WI38 (cell line): Measurements from ENCODE around the gene CFTR.

Source experiments
- H3K4me3 ChIP-seq: 2 replicates; pipeline ENCODE4 v1.5.1; 2011; ENCODE audit warnings: low read depth, mild to moderate bottlenecking, control low read depth, low read length
- TF ChIP-seq, protein P1 (sequence below): IDR thresholded peaks from 2 replicates; pipeline ENCODE4 v1.5.1; 2012; ENCODE audit warnings: low read depth, mild to moderate bottlenecking, control low read depth, low read length

CFTR gene

DNA sequence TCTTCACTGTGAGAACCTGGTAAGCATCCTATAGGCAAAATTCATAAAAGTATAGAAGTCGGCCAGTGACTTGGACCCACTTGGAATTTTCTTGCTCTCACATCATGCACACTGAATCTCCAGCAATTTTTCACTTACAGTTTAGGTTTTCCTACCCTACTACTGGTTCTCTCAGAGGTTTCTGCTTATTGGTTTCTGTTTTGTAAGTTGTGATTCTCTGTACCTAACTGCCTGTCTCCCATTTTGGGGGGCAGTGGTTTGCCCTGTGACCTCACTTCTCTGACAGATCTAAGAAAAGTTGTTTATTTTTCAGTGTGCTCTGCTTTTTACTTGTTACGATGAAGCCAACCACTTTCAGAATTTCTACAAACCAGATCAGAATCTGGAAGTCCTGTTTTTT, 158.1 kb downstream of the CFTR start:
- no peak overlapping the region for H3K4me3 ChIP-seq
- TF ChIP-seq, protein P1, sequence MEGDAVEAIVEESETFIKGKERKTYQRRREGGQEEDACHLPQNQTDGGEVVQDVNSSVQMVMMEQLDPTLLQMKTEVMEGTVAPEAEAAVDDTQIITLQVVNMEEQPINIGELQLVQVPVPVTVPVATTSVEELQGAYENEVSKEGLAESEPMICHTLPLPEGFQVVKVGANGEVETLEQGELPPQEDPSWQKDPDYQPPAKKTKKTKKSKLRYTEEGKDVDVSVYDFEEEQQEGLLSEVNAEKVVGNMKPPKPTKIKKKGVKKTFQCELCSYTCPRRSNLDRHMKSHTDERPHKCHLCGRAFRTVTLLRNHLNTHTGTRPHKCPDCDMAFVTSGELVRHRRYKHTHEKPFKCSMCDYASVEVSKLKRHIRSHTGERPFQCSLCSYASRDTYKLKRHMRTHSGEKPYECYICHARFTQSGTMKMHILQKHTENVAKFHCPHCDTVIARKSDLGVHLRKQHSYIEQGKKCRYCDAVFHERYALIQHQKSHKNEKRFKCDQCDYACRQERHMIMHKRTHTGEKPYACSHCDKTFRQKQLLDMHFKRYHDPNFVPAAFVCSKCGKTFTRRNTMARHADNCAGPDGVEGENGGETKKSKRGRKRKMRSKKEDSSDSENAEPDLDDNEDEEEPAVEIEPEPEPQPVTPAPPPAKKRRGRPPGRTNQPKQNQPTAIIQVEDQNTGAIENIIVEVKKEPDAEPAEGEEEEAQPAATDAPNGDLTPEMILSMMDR, result no peak

DNA sequence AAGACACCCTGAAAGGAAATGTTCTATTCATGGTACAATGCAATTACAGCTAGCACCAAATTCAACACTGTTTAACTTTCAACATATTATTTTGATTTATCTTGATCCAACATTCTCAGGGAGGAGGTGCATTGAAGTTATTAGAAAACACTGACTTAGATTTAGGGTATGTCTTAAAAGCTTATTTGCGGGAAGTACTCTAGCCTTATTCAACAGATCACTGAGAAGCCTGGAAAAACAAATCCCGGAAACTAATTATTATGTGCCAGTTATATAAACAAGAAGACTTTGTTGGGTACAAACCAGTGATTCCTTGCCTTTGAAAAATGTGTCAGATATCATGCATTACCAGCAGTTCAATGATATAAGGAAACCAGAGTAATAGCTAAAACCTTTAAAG, 160.1 kb downstream of the CFTR start:
- no peak overlapping the region for H3K4me3 ChIP-seq
- TF ChIP-seq, protein P1, result no peak

DNA sequence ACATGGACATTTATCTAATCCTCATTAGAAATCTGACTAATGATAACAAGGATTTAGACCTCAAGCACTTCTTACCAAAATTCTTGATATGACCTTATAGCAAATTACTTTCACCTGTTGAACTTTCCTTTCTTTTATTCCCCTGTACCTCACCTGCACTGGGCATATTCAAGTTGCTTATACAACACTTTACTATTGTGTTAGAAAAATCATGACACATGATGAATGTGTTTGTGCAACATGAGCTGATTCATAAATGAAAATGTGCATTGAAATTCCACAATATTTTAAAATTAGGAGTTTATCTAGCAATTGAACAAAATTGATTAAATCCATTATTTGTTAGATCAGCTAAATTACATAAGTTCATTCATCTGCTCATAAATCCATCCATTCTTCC, 160.6 kb downstream of the CFTR start:
- H3K4me3 ChIP-seq, result no peak overlapping the region
- TF ChIP-seq, protein P1, result no peak

DNA sequence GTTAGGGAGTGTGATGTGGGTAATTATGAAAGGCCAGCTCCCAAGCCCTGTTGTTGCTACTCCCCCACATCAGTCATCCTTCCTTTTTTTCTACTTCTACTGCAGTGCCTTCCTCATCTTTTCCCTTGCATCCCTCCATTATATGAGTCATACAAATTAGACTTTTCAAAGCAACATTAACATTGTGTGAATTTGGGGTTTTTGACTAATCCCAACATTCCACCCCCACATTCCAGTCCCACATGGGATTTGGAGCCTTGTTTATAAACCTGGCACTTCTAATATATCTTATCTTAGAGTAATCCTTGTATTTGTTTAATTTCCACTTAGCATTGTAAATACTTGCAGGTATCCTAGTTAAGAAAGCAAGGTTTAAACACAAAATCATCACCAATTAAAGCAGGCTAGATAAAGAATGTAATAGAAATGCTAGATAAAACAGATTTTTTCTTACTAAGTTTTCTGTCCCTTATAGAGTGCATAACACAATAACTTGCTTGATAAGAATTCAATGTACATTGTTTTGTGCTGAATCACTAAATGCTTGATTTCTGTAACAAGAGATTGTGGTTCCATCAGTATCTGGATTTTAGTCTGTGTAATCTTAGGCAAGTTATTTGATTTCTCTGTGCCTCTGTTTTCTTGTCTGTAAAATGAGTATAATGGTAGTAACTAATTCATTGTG, 165.8 kb downstream of the CFTR start:
- TF ChIP-seq, protein P1, result no peak
- H3K4me3 ChIP-seq, result no peak overlapping the region

DNA sequence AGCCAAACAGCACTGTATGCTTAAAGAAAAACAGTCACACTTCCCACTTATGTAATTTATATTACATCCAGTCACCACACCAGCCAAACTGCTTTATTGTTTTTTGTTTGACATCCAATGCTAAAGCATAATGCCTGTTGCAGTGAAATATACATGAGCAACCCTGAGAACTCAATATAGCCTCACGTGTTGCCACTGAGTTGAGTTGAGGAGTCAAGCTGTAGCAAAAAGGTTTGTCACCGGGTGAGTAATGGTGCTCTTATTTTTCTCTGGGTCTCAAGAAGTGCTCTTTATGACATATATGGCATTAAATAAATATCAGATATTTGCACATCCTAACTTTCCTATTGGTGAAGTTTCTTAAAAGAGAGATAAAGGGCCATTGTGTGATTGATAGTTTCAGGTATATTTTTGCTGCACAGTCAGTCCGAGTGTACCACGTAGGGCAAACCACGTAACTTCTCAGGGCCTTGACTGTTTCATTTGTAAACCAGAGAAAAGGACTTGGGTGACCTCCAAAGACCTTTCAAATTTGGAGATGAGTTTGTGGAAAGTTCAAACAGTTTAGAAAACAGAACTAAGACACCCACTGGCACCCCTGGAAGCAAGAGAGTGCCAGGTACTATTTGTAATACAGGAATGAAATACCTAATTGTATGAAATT, 168.5 kb downstream of the CFTR start:
- TF ChIP-seq, protein P1, result no peak
- H3K4me3 ChIP-seq, result no peak overlapping the region

DNA sequence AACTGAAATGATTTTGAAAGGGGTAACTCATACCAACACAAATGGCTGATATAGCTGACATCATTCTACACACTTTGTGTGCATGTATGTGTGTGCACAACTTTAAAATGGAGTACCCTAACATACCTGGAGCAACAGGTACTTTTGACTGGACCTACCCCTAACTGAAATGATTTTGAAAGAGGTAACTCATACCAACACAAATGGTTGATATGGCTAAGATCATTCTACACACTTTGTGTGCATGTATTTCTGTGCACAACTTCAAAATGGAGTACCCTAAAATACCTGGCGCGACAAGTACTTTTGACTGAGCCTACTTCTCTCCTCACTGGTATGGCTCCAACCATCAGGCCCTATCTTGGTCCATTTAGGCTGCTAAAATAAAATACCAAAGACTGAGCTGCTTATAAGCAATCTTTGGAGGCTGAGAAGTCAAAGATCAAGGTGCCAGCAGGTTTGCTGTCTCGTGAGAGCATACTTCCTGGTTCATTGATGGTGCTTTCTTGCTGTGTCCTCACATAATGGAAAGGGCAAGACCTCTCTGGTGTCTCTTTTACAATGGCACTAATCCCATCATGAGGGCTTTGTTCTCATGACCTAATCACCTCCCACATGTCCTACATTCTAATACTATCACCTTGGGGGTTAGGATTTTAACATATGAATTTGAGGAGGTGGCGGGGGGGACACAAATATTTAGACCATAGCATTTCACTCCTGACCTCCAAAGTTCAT, 173.3 kb downstream of the CFTR start:
- TF ChIP-seq, protein P1, result no peak
- no peak overlapping the region for H3K4me3 ChIP-seq

DNA sequence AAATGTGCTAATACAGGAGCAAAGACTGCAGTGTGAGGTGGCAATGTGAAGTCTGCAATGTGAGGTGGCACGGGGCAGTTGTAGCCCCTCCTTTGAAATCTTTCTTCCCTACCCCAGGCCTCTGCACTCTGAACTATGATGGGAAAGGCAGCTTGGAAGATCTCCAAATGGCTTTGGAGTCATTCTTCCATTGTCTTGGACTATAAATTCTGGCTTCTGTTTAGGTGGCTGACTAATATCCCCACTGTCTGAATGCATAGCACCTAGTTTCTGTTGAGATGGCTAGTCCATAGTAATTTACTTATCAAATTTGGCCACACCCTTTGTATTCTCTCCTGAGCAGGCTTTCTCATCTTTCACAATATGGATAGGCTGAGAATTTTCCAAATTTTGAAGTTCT, 175.0 kb downstream of the CFTR start:
- TF ChIP-seq, protein P1, result no peak
- H3K4me3 ChIP-seq, result no peak overlapping the region
